ENCODE results near the gene NCOR2.
"Not testable (repeated sequence)": the region's sequence is repeated elsewhere in the genome, so short reads cannot be mapped to it uniquely, and the experiment has no call there.

Gene NCOR2

DNA sequence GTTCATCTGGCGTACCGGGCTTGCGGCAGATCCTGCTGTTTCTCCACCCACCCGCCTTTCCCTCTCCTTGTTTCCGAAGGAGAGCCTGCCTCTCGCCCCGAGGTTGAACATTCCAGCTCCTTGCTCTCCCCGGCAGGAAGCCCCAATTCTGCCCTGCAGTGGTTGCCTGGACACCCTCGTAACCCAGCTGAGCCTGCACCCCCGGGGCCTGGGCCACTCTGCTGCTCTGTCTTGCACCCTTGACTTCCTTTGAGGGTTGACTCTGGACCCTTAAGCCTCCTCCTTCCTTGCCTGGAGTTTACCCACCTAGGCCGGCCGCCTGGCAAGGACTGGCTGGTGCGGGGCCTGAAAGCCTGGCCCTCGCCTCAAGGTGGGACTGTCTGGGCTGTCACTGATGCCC, 25.8 kb upstream of the NCOR2 start:
- no peaks in the 10 kb centered on the region for H3K9me3 ChIP-seq (ENCODE audit: low read depth, low read length)
- no peak overlapping the region for H3K27ac ChIP-seq
- no peak overlapping the region for H3K4me3 ChIP-seq
- H3K9ac ChIP-seq (ENCODE audit: insufficient read length): no peak overlapping the region
- H3K36me3 ChIP-seq (ENCODE audit: insufficient read depth, low read length): no peaks in the 10 kb centered on the region
- TF ChIP-seq EZH2 (IDR thresholded peaks at IDR 0.05) (no peak), FOXP2 (optimal IDR thresholded peaks at IDR 0.05; ENCODE audit: control extremely low read depth, extremely low read length, insufficient read depth) (no peak), POLR2AphosphoS5 (IDR thresholded peaks at IDR 0.05; ENCODE audit: borderline replicate concordance, low read depth, low read length) (no peak)
- no peak for DNase-seq (ENCODE audit: low read depth, low spot score)

DNA sequence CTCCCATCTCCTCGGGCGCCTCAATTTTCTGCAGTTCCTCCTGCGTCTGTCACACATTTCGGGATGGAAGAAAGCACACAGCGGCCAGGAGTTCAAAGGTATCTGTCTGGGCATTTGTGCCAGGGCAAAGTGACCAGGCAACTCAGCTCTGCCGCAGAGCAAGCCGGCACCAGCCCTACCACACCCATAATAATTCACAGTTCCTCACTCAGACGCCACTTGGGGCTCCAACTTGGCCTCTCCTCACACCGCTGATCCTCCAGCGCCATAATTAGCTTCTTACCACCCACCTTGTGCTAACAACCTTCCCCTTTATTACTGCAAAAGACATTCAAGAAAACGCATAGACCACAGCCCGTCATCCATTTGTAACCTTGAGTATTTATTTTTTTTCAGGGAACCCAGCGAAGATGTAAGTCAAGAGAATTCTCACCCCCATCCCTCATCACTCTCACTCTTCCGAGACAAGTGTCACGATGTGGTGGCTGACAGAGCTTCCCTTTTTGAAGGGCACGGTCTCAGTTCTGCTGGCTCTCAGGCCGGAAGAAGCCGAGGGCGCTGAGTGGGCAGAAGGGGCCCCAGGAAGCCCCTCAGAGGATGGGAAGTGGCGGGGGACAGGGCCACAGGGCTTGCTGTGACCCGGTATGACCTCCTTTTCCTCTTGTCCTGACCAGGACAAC, 25.2 kb upstream of the NCOR2 start:
- Histone ChIP-seq H3K9me3 (ENCODE audit: low read depth, low read length) (no peaks in the 10 kb centered on the region), H3K27ac (no peak overlapping the region), H3K36me3 (ENCODE audit: insufficient read depth, low read length) (no peaks in the 10 kb centered on the region), H3K9ac (ENCODE audit: insufficient read length) (no peak overlapping the region), H3K4me3 (no peak overlapping the region)
- no peak for DNase-seq (ENCODE audit: low read depth, low spot score)
- TF ChIP-seq EZH2 (IDR thresholded peaks at IDR 0.05) (no peak), POLR2AphosphoS5 (IDR thresholded peaks at IDR 0.05; ENCODE audit: borderline replicate concordance, low read depth, low read length) (no peak), FOXP2 (optimal IDR thresholded peaks at IDR 0.05; ENCODE audit: control extremely low read depth, extremely low read length, insufficient read depth) (no peak)

DNA sequence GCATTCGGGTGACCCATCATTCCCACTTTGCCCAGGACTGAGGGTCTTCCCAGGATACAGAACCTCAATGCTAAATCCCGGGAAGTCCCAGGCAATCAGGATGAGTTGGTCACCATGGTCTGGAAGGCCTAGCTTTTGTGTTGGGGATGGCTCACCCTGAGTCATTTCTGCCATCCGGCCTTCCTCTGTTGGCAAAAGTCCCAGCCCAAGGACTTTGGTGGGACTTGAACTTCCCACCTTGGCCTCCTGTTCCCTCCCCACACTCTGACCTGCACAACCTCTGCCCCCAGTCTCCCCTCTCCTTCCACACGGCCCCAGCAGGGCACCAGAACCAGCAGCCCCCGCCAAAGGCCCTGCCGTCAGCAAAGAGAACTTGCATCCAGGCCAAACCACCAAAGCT, 24.6 kb upstream of the NCOR2 start:
- TF ChIP-seq POLR2AphosphoS5 (IDR thresholded peaks at IDR 0.05; ENCODE audit: borderline replicate concordance, low read depth, low read length) (no peak), EZH2 (IDR thresholded peaks at IDR 0.05) (no peak), FOXP2 (optimal IDR thresholded peaks at IDR 0.05; ENCODE audit: control extremely low read depth, extremely low read length, insufficient read depth) (no peak)
- H3K36me3 ChIP-seq (ENCODE audit: insufficient read depth, low read length): no peaks in the 10 kb centered on the region
- H3K27ac ChIP-seq: no peak overlapping the region
- H3K9ac ChIP-seq (ENCODE audit: insufficient read length): no peak overlapping the region
- no peaks in the 10 kb centered on the region for H3K9me3 ChIP-seq (ENCODE audit: low read depth, low read length)
- no peak for DNase-seq (ENCODE audit: low read depth, low spot score)
- no peak overlapping the region for H3K4me3 ChIP-seq

DNA sequence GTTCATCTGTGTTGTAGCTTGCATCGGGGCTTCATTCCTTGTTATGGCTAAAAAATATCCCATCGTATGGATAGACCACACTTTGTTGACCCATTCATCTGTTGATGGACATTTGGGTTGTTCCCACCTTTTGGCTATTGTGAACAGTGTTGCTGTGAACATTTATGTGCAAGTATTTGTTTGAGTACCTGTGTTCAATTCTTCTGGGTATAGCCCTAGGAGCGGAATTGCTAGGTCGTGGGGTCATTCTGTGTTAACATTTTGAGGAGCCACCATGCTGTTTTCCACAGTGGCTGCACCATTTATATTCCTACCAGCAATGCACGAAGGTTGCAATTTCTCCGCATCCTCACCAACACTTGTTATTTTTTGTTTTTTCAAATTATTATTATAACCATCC, 23.0 kb upstream of the NCOR2 start:
- no peak for TF ChIP-seq FOXP2 (optimal IDR thresholded peaks at IDR 0.05; ENCODE audit: control extremely low read depth, extremely low read length, insufficient read depth)
- TF ChIP-seq POLR2AphosphoS5 (IDR thresholded peaks at IDR 0.05; ENCODE audit: borderline replicate concordance, low read depth, low read length): no peak
- no peak for TF ChIP-seq EZH2 (IDR thresholded peaks at IDR 0.05)
- DNase-seq (ENCODE audit: low read depth, low spot score): no peak
- Histone ChIP-seq H3K36me3 (ENCODE audit: insufficient read depth, low read length) (no peaks in the 10 kb centered on the region), H3K27ac (no peak overlapping the region), H3K9ac (ENCODE audit: insufficient read length) (no peak overlapping the region), H3K4me3 (no peak overlapping the region), H3K9me3 (ENCODE audit: low read depth, low read length) (no peaks in the 10 kb centered on the region)

DNA sequence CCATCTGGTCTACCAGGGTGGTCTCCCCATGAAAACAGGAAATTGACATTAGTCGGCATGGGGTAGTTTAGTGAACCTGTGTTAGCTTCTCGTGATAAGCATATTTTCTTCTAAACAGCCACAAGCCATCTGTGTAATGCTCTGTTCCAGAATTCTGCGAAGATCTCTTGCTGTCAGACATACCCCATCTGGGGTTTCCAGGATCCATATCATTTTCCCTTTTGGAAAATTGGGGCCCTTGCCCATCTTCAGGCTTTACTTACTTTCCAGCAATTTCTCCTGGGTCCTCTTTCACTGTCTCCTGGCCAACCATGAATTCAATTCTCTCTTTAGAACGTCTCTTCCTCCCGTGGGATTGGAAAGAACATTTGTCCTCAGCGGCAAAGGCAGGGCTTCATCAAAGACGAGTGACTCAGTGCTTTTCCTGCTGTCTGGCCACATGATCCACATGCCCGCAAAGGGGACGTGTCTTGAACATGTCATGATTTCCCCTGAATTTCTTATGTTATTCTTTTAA, 21.4 kb upstream of the NCOR2 start:
- TF ChIP-seq FOXP2 (optimal IDR thresholded peaks at IDR 0.05; ENCODE audit: control extremely low read depth, extremely low read length, insufficient read depth): no peak
- no peak for TF ChIP-seq EZH2 (IDR thresholded peaks at IDR 0.05)
- TF ChIP-seq POLR2AphosphoS5 (IDR thresholded peaks at IDR 0.05; ENCODE audit: borderline replicate concordance, low read depth, low read length): no peak
- Histone ChIP-seq H3K36me3 (ENCODE audit: insufficient read depth, low read length) (no peaks in the 10 kb centered on the region), H3K9ac (ENCODE audit: insufficient read length) (no peak overlapping the region), H3K27ac (no peak overlapping the region), H3K9me3 (ENCODE audit: low read depth, low read length) (no peaks in the 10 kb centered on the region), H3K4me3 (no peak overlapping the region)
- DNase-seq (ENCODE audit: low read depth, low spot score): no peak

DNA sequence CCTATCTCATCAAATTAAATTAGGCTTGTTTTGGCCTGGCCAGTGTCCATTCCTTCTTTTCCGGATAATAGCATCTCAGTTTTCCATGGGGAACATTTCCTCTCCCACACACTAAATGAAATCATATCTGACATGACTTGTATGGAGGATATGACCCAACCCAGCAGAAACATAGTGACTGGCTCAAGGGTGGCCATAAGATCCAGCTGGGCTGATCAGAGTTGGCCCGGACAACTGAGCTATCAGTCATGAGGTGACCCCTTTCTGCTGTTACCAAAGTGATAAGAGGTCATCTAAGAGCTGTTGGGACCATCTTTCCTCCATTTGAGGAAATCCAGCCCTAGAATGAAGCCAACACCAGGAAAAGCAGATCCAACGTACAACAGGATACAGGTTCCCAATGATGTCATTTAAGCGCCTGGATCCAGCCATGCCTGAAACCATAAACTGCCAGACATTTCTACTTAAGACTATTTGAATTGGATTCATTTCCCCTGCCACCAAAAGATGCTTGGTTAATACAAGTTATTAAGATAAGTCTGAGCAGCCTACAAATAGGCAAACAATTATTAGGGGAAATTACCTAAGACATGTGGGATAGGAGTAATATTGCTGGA, 20.7 kb upstream of the NCOR2 start:
- Histone ChIP-seq H3K9me3 (ENCODE audit: low read depth, low read length) (no peaks in the 10 kb centered on the region), H3K36me3 (ENCODE audit: insufficient read depth, low read length) (no peaks in the 10 kb centered on the region), H3K9ac (ENCODE audit: insufficient read length) (no peak overlapping the region), H3K27ac (no peak overlapping the region), H3K4me3 (no peak overlapping the region)
- TF ChIP-seq POLR2AphosphoS5 (IDR thresholded peaks at IDR 0.05; ENCODE audit: borderline replicate concordance, low read depth, low read length): no peak
- no peak for TF ChIP-seq EZH2 (IDR thresholded peaks at IDR 0.05)
- no peak for TF ChIP-seq FOXP2 (optimal IDR thresholded peaks at IDR 0.05; ENCODE audit: control extremely low read depth, extremely low read length, insufficient read depth)
- DNase-seq (ENCODE audit: low read depth, low spot score): no peak

DNA sequence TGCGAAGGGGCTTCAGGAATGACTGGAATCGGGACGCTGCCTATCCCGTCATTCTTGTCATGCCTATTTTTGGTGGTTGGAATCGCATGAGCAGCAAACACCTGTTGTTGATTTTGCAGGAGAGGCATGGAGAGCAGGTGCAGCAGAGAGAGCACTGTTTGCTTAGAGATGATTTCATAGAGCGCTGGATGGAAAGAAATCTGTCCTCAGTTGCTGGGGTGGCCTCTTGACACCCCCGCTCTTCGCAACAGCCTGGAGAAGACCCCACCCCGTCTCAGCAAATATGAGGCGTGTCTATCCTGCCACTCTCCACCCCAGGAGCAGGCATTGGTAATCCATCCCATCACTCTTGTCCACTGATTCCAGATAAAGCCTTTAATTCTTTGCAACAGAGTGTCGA, 19.3 kb upstream of the NCOR2 start:
- no peak overlapping the region for H3K27ac ChIP-seq
- TF ChIP-seq POLR2AphosphoS5 (IDR thresholded peaks at IDR 0.05; ENCODE audit: borderline replicate concordance, low read depth, low read length): no peak
- TF ChIP-seq EZH2 (IDR thresholded peaks at IDR 0.05): no peak
- no peak for TF ChIP-seq FOXP2 (optimal IDR thresholded peaks at IDR 0.05; ENCODE audit: control extremely low read depth, extremely low read length, insufficient read depth)
- H3K4me3 ChIP-seq: no peak overlapping the region
- no peaks in the 10 kb centered on the region for H3K36me3 ChIP-seq (ENCODE audit: insufficient read depth, low read length)
- H3K9ac ChIP-seq (ENCODE audit: insufficient read length): no peak overlapping the region
- no peak for DNase-seq (ENCODE audit: low read depth, low spot score)
- no peaks in the 10 kb centered on the region for H3K9me3 ChIP-seq (ENCODE audit: low read depth, low read length)

DNA sequence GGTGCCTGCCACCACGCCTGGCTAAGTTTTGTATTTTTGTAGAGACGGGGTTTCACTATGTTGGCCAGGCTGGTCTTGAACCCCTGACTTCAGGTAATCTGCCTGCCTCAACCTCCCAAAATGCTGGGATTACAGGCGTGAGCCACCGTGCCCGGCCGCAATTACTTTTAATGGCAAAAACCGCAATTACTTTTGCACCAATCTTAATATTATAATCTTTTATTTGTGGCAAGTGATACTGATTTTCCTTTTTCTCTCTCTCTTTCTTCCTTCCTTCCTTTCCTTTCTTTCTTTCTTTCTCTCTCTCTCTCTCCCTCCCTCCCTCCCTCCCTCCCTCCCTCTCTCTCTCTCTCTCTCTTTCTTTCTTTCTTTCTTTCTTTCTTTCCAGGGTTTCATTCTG, 17.1 kb upstream of the NCOR2 start:
- not testable (repeated sequence) for H3K27ac ChIP-seq; H3K9ac ChIP-seq (ENCODE audit: insufficient read length); H3K36me3 ChIP-seq (ENCODE audit: insufficient read depth, low read length); DNase-seq (ENCODE audit: low read depth, low spot score); H3K4me3 ChIP-seq; H3K9me3 ChIP-seq (ENCODE audit: low read depth, low read length)

DNA sequence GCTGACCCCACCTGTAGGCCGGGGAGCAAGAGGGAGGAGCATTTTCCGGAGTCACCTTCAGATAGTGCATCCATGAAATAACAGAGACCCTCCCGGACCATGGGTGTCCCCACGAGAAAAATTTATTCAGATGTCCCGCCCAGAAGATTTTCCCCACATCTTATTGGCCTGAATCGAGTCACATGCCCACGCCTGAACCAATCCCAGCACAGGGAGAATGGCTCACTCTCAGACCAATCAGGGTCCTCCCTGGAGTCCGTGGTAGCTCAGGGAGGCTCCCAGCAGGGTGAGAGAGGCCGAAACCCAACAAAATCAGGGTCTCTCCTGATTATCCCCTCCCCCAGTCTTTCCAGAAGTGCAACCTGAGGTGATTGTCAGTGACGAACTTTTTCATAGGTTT, 16.4 kb upstream of the NCOR2 start:
- no peak for TF ChIP-seq EZH2 (IDR thresholded peaks at IDR 0.05)
- no peak for TF ChIP-seq POLR2AphosphoS5 (IDR thresholded peaks at IDR 0.05; ENCODE audit: borderline replicate concordance, low read depth, low read length)
- TF ChIP-seq FOXP2 (optimal IDR thresholded peaks at IDR 0.05; ENCODE audit: control extremely low read depth, extremely low read length, insufficient read depth): no peak

More for the DNA sequence above, 16.4 kb upstream of the NCOR2 start:
- H3K36me3 ChIP-seq (ENCODE audit: insufficient read depth, low read length): no peaks in the 10 kb centered on the region
- H3K4me3 ChIP-seq: no peak overlapping the region
- no peak overlapping the region for H3K9ac ChIP-seq (ENCODE audit: insufficient read length)
- no peaks in the 10 kb centered on the region for H3K9me3 ChIP-seq (ENCODE audit: low read depth, low read length)
- no peak for DNase-seq (ENCODE audit: low read depth, low spot score)
- H3K27ac ChIP-seq: no peak overlapping the region

All from SK-N-MC (cell line).